Measurements from ENCODE around the gene PCDHA7. TPM values are rescaled to one million over a fixed set of nuclear protein-coding genes. Genes with fewer than 3 reads are reported as not detected.
"Not testable (repeated sequence)": the region's sequence is repeated elsewhere in the genome, so short reads cannot be mapped to it uniquely, and the experiment has no call there.

Gene PCDHA7
- total RNA-seq, 1 experiment from 2014 or later = 0.03 TPM

DNA sequence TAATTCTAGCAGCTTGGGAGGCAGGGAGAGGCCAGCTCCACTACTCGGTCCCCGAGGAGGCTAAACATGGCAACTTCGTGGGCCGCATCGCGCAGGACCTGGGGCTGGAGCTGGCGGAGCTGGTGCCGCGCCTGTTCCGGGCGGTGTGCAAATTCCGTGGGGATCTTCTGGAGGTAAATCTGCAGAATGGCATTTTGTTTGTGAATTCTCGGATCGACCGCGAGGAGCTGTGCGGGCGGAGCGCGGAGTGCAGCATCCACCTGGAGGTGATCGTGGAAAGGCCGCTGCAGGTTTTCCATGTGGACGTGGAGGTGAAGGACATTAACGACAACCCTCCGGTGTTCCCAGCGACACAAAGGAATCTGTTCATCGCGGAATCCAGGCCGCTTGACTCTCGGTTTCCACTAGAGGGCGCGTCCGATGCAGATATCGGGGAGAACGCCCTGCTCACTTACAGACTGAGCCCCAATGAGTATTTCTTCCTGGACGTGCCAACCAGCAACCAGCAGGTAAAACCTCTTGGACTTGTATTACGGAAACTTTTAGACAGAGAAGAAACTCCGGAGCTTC, 455 bp downstream of the PCDHA7 start:
- not testable (repeated sequence) for H3K4me3 ChIP-seq; H3K36me3 ChIP-seq; DNase-seq (ENCODE audit: low read depth in 1 of 2, low spot score in 2 of 2); H3K27ac ChIP-seq; H3K4me1 ChIP-seq (replicated peaks); H3K27me3 ChIP-seq (replicated peaks); H3K9me3 ChIP-seq (replicated peaks)

GRCh38 chr5:140835622-140836510, 1.8 kb downstream of the PCDHA7 start:
- DNase-seq (ENCODE audit: low read depth in 1 of 2, low spot score in 2 of 2) = no peak
- Histone ChIP-seq H3K4me1 (replicated peaks) (no peaks in the 10 kb centered on the region), H3K27ac (no peak overlapping the region), H3K27me3 (replicated peaks) (no peaks in the 10 kb centered on the region), H3K4me3 (no peak overlapping the region), H3K36me3 (no peaks in the 10 kb centered on the region), H3K9me3 (replicated peaks) (peaks cover 5% of the 10 kb centered on the region)

DNA sequence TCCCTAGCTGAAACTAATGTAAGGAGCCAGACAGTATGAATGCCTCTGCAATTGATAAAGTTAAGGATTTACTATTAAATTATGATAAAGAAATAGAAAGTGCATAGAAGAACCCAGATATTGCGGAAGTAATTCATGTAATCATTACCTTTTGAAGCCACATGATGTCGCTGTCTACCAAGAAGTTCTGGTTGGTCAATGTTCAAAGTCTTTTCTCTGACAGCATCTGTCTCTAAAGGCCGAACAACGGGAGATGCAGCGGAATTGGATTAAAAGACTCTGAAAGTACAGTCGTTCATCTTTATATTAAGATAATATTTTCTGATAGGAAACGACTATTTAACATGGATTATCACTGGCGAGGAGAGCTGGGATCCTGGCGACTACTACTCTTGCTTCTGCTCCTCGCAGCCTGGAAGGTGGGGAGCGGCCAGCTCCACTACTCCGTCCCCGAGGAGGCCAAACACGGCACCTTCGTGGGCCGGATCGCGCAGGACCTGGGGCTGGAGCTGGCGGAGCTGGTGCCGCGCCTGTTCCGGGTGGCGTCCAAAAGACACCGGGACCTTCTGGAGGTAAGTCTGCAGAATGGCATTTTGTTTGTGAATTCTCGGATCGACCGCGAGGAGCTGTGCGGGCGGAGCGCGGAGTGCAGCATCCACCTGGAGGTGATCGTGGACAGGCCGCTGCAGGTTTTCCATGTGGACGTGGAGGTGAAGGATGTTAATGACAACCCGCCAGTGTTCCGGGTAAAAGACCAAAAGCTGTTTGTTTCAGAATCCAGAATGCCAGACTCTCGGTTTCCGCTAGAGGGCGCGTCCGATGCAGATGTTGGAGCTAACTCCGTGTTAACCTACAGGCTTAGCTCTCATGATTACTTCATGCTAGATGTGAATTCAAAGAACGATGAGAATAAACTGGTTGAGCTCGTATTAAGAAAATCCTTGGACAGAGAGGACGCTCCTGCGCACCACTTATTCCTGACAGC, 7.2 kb downstream of the PCDHA7 start, which contains the start of gene PCDHA8:
TSS of gene PCDHA8 (plus strand) at position 210 of the 985 bp plus-strand sequence. CDS start at position 345, 135 bp downstream.
- H3K36me3 ChIP-seq = no peaks in the 10 kb centered on the region
- H3K27me3 ChIP-seq (replicated peaks) = no peaks in the 10 kb centered on the region
- peaks cover 5% of the 10 kb centered on the region; the same call in 1 of the 2 replicates for H3K9me3 ChIP-seq (replicated peaks)
- DNase-seq (ENCODE audit: low read depth in 1 of 2, low spot score in 2 of 2) = no peak
- H3K4me3 ChIP-seq = no peak within 1 kb of the TSS
- no peaks in the 10 kb centered on the region for H3K4me1 ChIP-seq (replicated peaks)
- H3K27ac ChIP-seq = no peak within 1 kb of the TSS

DNA sequence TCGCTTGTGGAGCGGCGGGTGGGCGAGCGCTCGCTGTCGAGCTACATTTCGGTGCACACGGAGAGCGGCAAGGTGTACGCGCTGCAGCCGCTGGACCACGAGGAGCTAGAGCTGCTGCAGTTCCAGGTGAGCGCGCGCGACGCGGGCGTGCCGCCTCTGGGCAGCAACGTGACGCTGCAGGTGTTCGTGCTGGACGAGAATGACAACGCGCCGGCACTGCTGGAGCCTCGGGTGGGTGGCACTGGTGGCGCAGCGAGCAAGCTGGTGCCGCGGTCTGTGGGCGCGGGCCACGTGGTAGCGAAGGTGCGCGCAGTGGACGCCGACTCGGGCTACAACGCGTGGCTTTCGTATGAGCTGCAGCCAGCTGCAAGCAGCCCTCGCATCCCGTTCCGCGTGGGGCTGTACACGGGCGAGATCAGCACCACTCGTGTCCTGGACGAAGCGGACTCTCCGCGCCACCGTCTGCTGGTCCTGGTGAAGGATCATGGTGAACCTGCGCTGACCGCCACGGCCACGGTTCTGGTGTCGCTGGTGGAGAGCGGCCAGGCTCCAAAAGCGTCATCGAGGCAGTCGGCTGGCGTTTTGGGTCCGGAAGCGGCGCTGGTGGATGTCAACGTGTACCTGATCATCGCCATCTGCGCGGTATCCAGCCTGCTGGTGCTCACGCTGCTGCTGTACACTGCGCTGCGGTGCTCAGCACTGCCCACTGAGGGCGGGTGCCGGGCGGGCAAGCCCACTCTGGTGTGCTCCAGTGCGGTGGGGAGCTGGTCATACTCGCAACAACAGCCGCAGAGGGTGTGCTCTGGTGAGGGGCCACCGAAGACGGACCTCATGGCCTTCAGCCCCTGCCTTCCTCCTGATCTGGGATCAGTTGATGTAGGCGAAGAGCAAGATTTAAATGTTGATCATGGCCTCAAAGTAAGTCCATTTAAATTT, 9.0 kb downstream of the PCDHA7 start:
- H3K27ac ChIP-seq = no peak overlapping the region

DNA sequence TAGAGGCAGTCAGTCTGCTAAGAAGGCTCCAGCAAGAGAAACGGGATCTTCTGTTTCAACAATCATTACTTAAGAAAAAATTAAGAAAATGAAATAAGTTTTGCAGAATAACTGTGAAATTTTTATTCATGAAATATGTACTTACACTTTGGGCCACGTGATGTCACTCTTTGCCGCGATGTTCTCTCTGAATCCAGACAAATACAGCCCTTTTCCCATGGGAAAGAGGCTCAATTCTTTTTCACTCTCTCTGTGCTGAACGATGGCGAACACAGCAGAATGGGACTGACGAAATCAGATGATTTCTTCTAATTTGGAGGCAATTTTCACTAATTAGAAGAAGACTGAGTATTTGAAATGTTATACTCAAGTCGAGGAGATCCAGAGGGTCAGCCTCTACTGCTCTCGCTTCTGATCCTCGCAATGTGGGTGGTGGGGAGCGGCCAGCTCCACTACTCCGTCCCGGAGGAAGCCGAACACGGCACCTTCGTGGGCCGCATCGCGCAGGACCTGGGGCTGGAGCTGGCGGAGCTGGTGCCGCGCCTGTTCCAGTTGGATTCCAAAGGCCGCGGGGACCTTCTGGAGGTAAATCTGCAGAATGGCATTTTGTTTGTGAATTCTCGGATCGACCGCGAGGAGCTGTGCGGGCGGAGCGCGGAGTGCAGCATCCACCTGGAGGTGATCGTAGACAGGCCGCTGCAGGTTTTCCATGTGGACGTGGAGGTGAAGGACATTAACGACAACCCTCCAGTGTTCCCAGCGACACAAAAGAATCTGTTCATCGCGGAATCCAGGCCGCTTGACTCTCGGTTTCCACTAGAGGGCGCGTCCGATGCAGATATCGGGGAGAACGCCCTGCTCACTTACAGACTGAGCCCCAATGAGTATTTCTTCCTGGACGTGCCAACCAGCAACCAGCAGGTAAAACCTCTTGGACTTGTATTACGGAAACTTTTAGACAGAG, 14.4 kb downstream of the PCDHA7 start, which contains the start of gene PCDHA9:
TSS of gene PCDHA9 (plus strand) at position 244 of the 964 bp plus-strand sequence. CDS start at position 358, 114 bp downstream.
- not testable (repeated sequence) for H3K27me3 ChIP-seq (replicated peaks); H3K36me3 ChIP-seq; H3K4me3 ChIP-seq; H3K27ac ChIP-seq; DNase-seq (ENCODE audit: low read depth in 1 of 2, low spot score in 2 of 2); H3K4me1 ChIP-seq (replicated peaks)
- H3K9me3 ChIP-seq (replicated peaks) = peaks cover 10% of the 10 kb centered on the region

More for the DNA sequence above, 9.0 kb downstream of the PCDHA7 start:
- H3K27me3 ChIP-seq (replicated peaks) = no peaks in the 10 kb centered on the region
- H3K4me3 ChIP-seq = no peak overlapping the region
- no peaks in the 10 kb centered on the region for H3K4me1 ChIP-seq (replicated peaks)
- no peaks in the 10 kb centered on the region for H3K36me3 ChIP-seq
- no peak for DNase-seq (ENCODE audit: low read depth in 1 of 2, low spot score in 2 of 2)
- H3K9me3 ChIP-seq (replicated peaks) = peaks cover 7% of the 10 kb centered on the region

DNA sequence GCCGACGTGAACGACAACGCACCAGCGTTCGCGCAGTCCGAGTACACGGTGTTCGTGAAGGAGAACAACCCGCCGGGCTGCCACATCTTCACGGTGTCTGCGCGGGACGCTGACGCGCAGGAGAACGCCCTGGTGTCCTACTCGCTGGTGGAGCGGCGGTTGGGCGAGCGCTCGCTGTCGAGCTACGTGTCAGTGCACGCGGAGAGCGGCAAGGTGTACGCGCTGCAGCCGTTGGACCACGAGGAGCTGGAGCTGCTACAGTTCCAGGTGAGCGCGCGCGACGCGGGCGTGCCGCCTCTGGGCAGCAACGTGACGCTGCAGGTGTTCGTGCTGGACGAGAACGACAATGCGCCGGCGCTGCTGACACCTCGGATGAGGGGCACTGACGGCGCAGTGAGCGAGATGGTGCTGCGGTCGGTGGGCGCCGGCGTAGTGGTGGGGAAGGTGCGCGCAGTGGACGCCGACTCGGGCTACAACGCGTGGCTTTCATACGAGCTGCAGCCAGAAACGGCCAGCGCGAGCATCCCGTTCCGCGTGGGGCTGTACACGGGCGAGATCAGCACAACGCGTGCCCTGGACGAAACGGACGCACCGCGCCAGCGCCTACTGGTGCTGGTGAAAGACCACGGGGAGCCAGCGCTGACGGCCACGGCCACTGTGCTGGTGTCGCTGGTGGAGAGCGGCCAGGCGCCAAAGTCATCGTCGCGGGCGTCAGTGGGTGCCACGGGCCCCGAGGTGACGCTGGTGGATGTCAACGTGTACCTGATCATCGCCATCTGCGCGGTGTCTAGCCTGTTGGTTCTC, 16.0 kb downstream of the PCDHA7 start:
- peak in 1 of 2 experiments; percentile 50 for DNase-seq (ENCODE audit: low read depth in 1 of 2, low spot score in 2 of 2)
- not testable (repeated sequence) for H3K27me3 ChIP-seq (replicated peaks); H3K36me3 ChIP-seq; H3K27ac ChIP-seq; H3K4me1 ChIP-seq (replicated peaks); H3K4me3 ChIP-seq
- peaks cover 13% of the 10 kb centered on the region for H3K9me3 ChIP-seq (replicated peaks)

DNA sequence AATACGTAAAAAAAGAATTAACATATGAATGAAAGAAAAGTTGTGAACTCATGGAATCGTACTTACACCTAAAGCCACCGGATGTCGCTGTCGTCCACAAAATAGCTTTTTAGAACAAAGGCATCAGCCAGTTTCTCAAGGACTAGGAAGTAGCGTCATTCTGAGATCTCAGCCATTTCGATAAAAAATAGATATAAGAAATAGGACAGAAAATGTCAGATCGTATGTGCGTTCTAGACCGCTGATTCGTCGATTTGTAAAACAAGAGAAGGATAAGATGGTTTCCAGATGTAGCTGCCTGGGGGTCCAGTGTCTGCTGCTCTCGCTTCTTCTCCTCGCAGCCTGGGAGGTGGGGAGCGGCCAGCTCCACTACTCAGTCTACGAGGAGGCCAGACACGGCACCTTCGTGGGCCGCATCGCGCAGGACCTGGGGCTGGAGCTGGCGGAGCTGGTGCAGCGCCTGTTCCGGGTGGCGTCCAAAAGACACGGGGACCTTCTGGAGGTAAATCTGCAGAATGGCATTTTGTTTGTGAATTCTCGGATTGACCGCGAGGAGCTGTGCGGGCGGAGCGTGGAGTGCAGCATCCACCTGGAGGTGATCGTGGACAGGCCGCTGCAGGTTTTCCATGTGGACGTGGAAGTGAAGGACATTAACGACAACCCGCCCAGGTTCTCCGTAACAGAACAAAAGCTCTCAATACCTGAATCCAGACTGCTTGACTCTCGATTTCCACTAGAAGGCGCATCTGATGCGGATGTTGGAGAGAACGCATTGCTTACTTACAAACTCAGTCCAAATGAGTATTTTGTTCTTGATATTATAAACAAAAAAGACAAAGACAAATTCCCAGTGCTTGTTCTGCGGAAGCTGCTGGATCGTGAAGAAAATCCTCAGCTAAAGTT, 22.0 kb downstream of the PCDHA7 start, which contains the start of gene PCDHA10:
TSS of gene PCDHA10 (plus strand) at position 126 of the 903 bp plus-strand sequence. CDS start at position 278, 152 bp downstream.
- Histone ChIP-seq H3K4me3 (no peak within 1 kb of the TSS), H3K36me3 (no peaks in the 10 kb centered on the region), H3K4me1 (replicated peaks) (no peaks in the 10 kb centered on the region), H3K9me3 (replicated peaks) (peaks cover 31% of the 10 kb centered on the region), H3K27me3 (replicated peaks) (no peaks in the 10 kb centered on the region), H3K27ac (no peak within 1 kb of the TSS)
- no peak for DNase-seq (ENCODE audit: low read depth in 1 of 2, low spot score in 2 of 2)

DNA sequence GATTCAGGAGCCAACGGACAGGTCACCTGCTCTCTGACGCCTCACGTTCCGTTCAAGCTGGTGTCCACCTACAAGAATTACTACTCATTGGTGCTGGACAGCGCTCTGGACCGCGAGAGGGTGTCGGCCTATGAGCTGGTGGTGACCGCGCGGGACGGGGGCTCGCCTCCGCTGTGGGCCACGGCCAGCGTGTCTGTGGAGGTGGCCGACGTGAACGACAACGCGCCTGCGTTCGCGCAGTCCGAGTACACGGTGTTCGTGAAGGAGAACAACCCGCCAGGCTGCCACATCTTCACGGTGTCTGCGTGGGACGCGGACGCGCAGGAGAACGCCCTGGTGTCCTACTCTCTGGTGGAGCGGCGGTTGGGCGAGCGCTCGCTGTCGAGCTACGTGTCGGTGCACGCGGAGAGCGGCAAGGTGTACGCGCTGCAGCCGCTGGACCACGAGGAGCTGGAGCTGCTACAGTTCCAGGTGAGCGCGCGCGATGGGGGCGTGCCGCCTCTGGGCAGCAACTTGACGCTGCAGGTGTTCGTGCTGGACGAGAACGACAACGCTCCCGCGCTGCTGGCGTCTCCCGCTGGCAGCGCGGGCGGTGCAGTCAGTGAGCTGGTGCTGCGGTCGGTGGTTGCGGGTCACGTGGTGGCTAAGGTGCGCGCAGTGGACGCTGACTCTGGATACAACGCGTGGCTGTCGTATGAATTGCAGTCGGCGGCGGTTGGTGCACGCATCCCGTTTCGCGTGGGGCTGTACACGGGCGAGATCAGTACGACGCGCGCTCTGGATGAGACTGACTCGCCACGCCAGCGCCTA, 23.3 kb downstream of the PCDHA7 start:
- peaks cover 45% of the 10 kb centered on the region for H3K9me3 ChIP-seq (replicated peaks)
- no peaks in the 10 kb centered on the region for H3K4me1 ChIP-seq (replicated peaks)
- H3K27ac ChIP-seq = no peak overlapping the region
- DNase-seq (ENCODE audit: low read depth in 1 of 2, low spot score in 2 of 2) = no peak
- no peaks in the 10 kb centered on the region for H3K36me3 ChIP-seq
- no peak overlapping the region for H3K4me3 ChIP-seq
- no peaks in the 10 kb centered on the region for H3K27me3 ChIP-seq (replicated peaks)

DNA sequence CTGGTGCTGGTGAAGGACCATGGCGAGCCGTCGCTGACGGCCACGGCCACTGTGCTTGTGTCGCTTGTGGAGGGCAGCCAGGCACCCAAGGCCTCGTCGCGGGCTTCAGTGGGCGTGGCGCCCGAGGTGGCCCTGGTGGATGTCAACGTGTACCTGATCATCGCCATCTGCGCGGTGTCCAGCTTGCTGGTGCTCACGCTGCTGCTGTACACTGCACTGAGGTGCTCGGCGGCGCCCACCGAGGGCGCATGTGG, 23.8 kb downstream of the PCDHA7 start:
- no peak overlapping the region for H3K27ac ChIP-seq
- no peak for DNase-seq (ENCODE audit: low read depth in 1 of 2, low spot score in 2 of 2)
- H3K9me3 ChIP-seq (replicated peaks) = peaks cover 49% of the 10 kb centered on the region
- H3K4me3 ChIP-seq = no peak overlapping the region
- no peaks in the 10 kb centered on the region for H3K27me3 ChIP-seq (replicated peaks)
- H3K36me3 ChIP-seq = no peaks in the 10 kb centered on the region
- H3K4me1 ChIP-seq (replicated peaks) = no peaks in the 10 kb centered on the region

Data from SJSA1 (cell line).